ENCODE data around the gene INPP5A. TPM values are rescaled to one million over a fixed set of nuclear protein-coding genes. Genes with fewer than 3 reads are reported as not detected.
A peak's percentile ranks its signal among the peaks of the same experiment; 100 is the strongest.

The INPP5A gene
- total RNA-seq, 1 experiment from 2014 or later, result 44.5 TPM

- POLR2A ChIA-PET, result no interaction called here
- intact Hi-C loops (cut with micrococcal nuclease; ENCODE audit: unreplicated experiment), result loop anchor here (5.0 kb wide), 1 partner anchor 137 kb away; no protein-coding TSS in a partner anchor
- CTCF ChIA-PET, result interaction anchor here (0.6 to 2.2 kb wide), 4 partner anchors 9 to 177 kb away, joined by 3 to 7 read pairs (median 5); no protein-coding TSS in a partner anchor
- Mint-ChIP-seq H3K9me3 (ENCODE audit: unreplicated experiment) (peaks cover 5% of the 10 kb centered on the region), H3K27me3 (ENCODE audit: insufficient read depth, unreplicated experiment) (no peaks in the 10 kb centered on the region), H3K4me1 (ENCODE audit: low read depth, unreplicated experiment) (no peaks in the 10 kb centered on the region), H3K4me3 (ENCODE audit: unreplicated experiment) (no peak overlapping the region), H3K27ac (ENCODE audit: unreplicated experiment) (no peak overlapping the region), H3K36me3 (ENCODE audit: insufficient read depth, unreplicated experiment) (peaks cover 6% of the 10 kb centered on the region)
- H3K4me1 ChIP-seq, result no peaks in the 10 kb centered on the region
- no peak overlapping the region for H3K4me3 ChIP-seq (ENCODE audit: low read depth, low read length)
- H3K9me3 ChIP-seq, result no peaks in the 10 kb centered on the region
- H3K36me3 ChIP-seq (ENCODE audit: control insufficient read depth, insufficient read depth, low read length), result peaks cover 5% of the 10 kb centered on the region
- TF ChIP-seq, protein P1, sequence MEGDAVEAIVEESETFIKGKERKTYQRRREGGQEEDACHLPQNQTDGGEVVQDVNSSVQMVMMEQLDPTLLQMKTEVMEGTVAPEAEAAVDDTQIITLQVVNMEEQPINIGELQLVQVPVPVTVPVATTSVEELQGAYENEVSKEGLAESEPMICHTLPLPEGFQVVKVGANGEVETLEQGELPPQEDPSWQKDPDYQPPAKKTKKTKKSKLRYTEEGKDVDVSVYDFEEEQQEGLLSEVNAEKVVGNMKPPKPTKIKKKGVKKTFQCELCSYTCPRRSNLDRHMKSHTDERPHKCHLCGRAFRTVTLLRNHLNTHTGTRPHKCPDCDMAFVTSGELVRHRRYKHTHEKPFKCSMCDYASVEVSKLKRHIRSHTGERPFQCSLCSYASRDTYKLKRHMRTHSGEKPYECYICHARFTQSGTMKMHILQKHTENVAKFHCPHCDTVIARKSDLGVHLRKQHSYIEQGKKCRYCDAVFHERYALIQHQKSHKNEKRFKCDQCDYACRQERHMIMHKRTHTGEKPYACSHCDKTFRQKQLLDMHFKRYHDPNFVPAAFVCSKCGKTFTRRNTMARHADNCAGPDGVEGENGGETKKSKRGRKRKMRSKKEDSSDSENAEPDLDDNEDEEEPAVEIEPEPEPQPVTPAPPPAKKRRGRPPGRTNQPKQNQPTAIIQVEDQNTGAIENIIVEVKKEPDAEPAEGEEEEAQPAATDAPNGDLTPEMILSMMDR (IDR thresholded peaks at IDR 0.05; ENCODE audit: insufficient read depth in 1 of 2, low read depth in 1 of 2, low read length in 1 of 2, severe bottlenecking in 1 of 2, unreplicated experiment in 1 of 2), result peak; percentile 92
- BruUV-seq (replicated peaks), result no TSS peak
- H3K27me3 ChIP-seq (replicated peaks; ENCODE audit: control insufficient read depth, insufficient read depth, low read length), result no peaks in the 10 kb centered on the region
- DNase-seq, result peak in 1 of 2 experiments; percentile 66
Measured at GRCh38 chr10:132654708-132655661, 117.4 kb downstream of the INPP5A start.

- no peak overlapping the region for H3K4me3 Mint-ChIP-seq (ENCODE audit: unreplicated experiment)
- TF ChIP-seq, protein P1 (IDR thresholded peaks at IDR 0.05; ENCODE audit: insufficient read depth in 1 of 2, low read depth in 1 of 2, low read length in 1 of 2, severe bottlenecking in 1 of 2, unreplicated experiment in 1 of 2), result no peak
- DNase-seq, result no peak
- BruUV-seq (replicated peaks), result no TSS peak
- H3K9me3 Mint-ChIP-seq (ENCODE audit: unreplicated experiment), result peaks cover 13% of the 10 kb centered on the region
- Histone ChIP-seq H3K4me1 (no peaks in the 10 kb centered on the region), H3K9me3 (no peaks in the 10 kb centered on the region), H3K36me3 (ENCODE audit: control insufficient read depth, insufficient read depth, low read length) (peaks cover 5% of the 10 kb centered on the region), H3K4me3 (ENCODE audit: low read depth, low read length) (no peak overlapping the region), H3K27me3 (replicated peaks; ENCODE audit: control insufficient read depth, insufficient read depth, low read length) (no peaks in the 10 kb centered on the region)
- no peaks in the 10 kb centered on the region for H3K27me3 Mint-ChIP-seq (ENCODE audit: insufficient read depth, unreplicated experiment)
- H3K4me1 Mint-ChIP-seq (ENCODE audit: low read depth, unreplicated experiment), result no peaks in the 10 kb centered on the region
- intact Hi-C loops (cut with micrococcal nuclease; ENCODE audit: unreplicated experiment), result no loop called here
- ChIA-PET POLR2A (no interaction called here), CTCF (interaction anchor here (0.6 to 2.2 kb wide), 2 partner anchors 8 to 176 kb away, joined by 3 to 7 read pairs; no protein-coding TSS in a partner anchor)
- peaks cover 6% of the 10 kb centered on the region for H3K36me3 Mint-ChIP-seq (ENCODE audit: insufficient read depth, unreplicated experiment)
- H3K27ac Mint-ChIP-seq (ENCODE audit: unreplicated experiment), result no peak overlapping the region
Measured at GRCh38 chr10:132655735-132656134, 118.1 kb downstream of the INPP5A start.

DNA sequence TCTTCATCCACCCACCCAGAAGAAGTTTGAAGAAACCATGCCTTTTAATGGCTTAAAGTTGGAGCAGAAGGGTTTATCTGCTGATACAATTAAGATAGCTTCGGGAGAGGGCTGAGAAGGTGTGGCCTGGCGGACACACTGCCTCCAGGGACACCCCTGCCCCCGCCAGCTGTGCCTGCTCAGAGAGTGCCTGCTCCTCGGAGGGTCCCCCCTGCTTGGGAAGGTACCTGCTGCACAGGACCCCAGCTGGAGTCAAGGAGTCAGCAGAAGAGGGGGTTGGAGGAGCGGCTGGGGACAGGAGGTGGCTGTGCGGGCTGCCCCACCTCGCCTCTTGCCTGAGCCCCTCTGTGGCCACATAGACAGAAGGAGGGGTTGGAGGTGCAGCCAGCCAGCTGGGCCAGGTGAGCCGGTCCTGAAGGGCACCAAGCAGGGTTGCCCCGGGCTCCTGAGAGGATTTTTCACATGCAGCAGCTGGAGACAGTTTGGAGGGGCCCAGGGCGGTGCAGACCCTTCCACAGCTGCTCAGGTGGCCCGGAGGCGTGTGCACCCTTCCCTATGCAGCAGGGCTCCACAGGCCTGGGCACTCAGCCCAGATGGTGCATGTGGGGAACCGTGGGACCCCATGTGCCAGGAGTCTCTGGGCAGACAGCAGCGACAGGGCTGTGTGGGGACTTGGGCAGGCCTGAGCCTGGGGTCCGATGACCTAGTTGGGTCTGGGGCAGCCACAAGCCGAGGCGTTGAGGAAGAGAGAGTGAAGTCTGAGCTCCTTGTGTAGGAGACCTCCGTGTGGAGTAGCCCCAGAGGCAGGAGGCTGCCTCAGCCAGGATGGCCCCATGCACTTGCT is 118.9 kb downstream of the INPP5A start:
- Mint-ChIP-seq H3K27ac (ENCODE audit: unreplicated experiment) (no peak overlapping the region), H3K9me3 (ENCODE audit: unreplicated experiment) (peaks cover 15% of the 10 kb centered on the region), H3K4me1 (ENCODE audit: low read depth, unreplicated experiment) (no peaks in the 10 kb centered on the region), H3K27me3 (ENCODE audit: insufficient read depth, unreplicated experiment) (no peaks in the 10 kb centered on the region), H3K4me3 (ENCODE audit: unreplicated experiment) (no peak overlapping the region), H3K36me3 (ENCODE audit: insufficient read depth, unreplicated experiment) (peaks cover 6% of the 10 kb centered on the region)
- H3K4me3 ChIP-seq (ENCODE audit: low read depth, low read length), result no peak overlapping the region
- TF ChIP-seq, protein P1 (IDR thresholded peaks at IDR 0.05; ENCODE audit: insufficient read depth in 1 of 2, low read depth in 1 of 2, low read length in 1 of 2, severe bottlenecking in 1 of 2, unreplicated experiment in 1 of 2), result no peak
- no peaks in the 10 kb centered on the region for H3K4me1 ChIP-seq
- BruUV-seq (replicated peaks), result no TSS peak
- H3K9me3 ChIP-seq, result no peaks in the 10 kb centered on the region
- POLR2A ChIA-PET, result no interaction called here
- CTCF ChIA-PET, result interaction anchor here (2.2 kb wide), 1 partner anchor 8 kb away, joined by 7 read pairs; no protein-coding TSS in a partner anchor
- intact Hi-C loops (cut with micrococcal nuclease; ENCODE audit: unreplicated experiment), result no loop called here
- H3K27me3 ChIP-seq (replicated peaks; ENCODE audit: control insufficient read depth, insufficient read depth, low read length), result no peaks in the 10 kb centered on the region
- DNase-seq, result no peak
- H3K36me3 ChIP-seq (ENCODE audit: control insufficient read depth, insufficient read depth, low read length), result peaks cover 5% of the 10 kb centered on the region
